Type B pancreatic cell (in vitro differentiated cells): Measurements from ENCODE around the gene VEPH1. TPM values are rescaled to one million over a fixed set of nuclear protein-coding genes. Genes with fewer than 3 reads are reported as not detected.

Source experiments
- DNase-seq: peaks from one replicate; pipeline ENCODE4 v3.0.0; 2021; ENCODE audit warnings: mixed read lengths; ENCODE audit not compliant: unreplicated experiment; ENCODE audit errors: extremely low spot score
- H3K27ac Mint-ChIP-seq: 2 replicates; pipeline ENCODE4 v1.8.0; 2021; ENCODE audit warnings: mild to moderate bottlenecking, mixed read lengths
- H3K27me3 Mint-ChIP-seq: 2 replicates; pipeline ENCODE4 v1.8.0; 2021; ENCODE audit warnings: mixed read lengths
- H3K36me3 Mint-ChIP-seq: 2 replicates; pipeline ENCODE4 v1.8.0; 2021; ENCODE audit warnings: mixed read lengths
- H3K4me1 Mint-ChIP-seq: one replicate; pipeline ENCODE4 v1.8.0; 2021; ENCODE audit warnings: mixed read lengths; ENCODE audit not compliant: unreplicated experiment
- H3K4me3 Mint-ChIP-seq: 2 replicates; pipeline ENCODE4 v1.8.0; 2021; ENCODE audit warnings: mild to moderate bottlenecking, mixed read lengths
- H3K9me3 Mint-ChIP-seq: 2 replicates; pipeline ENCODE4 v1.8.0; 2021; ENCODE audit warnings: mixed read lengths
- total RNA-seq: library from RNA; stranded (reverse); gene quantifications from 2 replicates; pipeline ENCODE4 v1.2.1, GENCODE V29; 2021; ENCODE audit warnings: low replicate concordance
- TF ChIP-seq, protein P1 (sequence below): fragments of 200-600 bp; sonication (generic); conservative IDR thresholded peaks from 2 replicates; pipeline ENCODE4 v1.5.0; 2021; ENCODE audit warnings: antibody characterized with exemption, mild to moderate bottlenecking

Gene VEPH1
- total RNA-seq, 1 donor from 2014 or later, result 5.9 TPM

DNA sequence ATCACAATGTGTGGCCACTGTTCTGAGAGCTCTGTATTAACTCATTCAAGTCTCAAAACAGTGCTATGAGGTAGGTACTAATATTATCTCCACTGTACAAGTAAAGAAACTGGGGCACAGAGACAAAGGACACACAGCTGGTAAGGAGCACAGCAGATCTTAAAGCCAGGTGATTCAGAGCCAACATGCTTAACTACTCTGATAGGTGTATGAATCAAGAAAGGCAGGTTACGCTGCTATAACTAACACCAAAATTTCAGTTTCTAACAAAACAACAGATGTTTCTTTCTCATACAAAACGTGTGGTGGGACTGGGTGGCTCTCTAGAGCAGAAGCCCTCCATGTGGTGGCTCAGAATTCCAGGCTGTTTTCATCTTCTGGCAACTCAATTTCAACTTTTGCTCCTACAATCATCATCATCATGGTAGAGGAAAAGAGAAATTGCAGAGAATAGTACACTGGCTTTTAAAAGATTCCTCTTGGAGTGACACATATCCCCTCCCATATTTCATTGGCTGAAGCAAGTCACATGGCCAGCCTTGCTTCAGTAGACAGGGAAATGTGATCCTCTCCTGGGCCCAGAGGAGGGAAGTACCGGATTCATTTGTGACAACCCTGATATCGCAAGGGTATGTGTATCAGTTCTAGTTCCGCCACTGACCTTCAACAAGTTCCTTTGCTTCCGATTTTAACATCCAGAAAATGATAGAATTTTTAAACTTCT is 192.7 kb downstream of the VEPH1 start:
- Mint-ChIP-seq H3K4me1 (no peaks in the 10 kb centered on the region), H3K27ac (no peak overlapping the region), H3K9me3 (no peaks in the 10 kb centered on the region), H3K4me3 (no peak overlapping the region), H3K27me3 (no peaks in the 10 kb centered on the region), H3K36me3 (no peaks in the 10 kb centered on the region)
- TF ChIP-seq, protein P1, sequence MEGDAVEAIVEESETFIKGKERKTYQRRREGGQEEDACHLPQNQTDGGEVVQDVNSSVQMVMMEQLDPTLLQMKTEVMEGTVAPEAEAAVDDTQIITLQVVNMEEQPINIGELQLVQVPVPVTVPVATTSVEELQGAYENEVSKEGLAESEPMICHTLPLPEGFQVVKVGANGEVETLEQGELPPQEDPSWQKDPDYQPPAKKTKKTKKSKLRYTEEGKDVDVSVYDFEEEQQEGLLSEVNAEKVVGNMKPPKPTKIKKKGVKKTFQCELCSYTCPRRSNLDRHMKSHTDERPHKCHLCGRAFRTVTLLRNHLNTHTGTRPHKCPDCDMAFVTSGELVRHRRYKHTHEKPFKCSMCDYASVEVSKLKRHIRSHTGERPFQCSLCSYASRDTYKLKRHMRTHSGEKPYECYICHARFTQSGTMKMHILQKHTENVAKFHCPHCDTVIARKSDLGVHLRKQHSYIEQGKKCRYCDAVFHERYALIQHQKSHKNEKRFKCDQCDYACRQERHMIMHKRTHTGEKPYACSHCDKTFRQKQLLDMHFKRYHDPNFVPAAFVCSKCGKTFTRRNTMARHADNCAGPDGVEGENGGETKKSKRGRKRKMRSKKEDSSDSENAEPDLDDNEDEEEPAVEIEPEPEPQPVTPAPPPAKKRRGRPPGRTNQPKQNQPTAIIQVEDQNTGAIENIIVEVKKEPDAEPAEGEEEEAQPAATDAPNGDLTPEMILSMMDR, result no peak
- no peak for DNase-seq

DNA sequence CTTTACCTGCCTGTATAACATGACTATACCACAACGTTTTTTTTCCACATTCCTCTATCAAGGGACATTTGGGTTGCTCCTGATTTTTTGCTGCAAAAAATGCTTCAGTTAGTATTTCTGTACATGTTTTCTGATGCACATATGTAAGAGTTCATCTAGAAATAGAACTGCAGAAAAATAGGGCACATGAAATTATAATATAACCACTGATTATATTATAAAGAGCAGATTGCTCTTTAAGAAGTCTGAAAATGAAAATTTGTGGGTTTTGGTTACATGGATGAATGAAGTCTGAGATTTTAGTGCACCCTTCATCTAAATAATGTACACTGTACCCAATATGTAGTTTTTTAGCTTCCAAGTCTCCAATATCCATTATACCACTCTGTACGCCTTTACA is 196.7 kb downstream of the VEPH1 start:
- Mint-ChIP-seq H3K36me3 (no peaks in the 10 kb centered on the region), H3K4me1 (no peaks in the 10 kb centered on the region), H3K27me3 (no peaks in the 10 kb centered on the region), H3K27ac (no peak overlapping the region), H3K9me3 (no peaks in the 10 kb centered on the region), H3K4me3 (no peak overlapping the region)
- TF ChIP-seq, protein P1, result no peak
- DNase-seq, result no peak

DNA sequence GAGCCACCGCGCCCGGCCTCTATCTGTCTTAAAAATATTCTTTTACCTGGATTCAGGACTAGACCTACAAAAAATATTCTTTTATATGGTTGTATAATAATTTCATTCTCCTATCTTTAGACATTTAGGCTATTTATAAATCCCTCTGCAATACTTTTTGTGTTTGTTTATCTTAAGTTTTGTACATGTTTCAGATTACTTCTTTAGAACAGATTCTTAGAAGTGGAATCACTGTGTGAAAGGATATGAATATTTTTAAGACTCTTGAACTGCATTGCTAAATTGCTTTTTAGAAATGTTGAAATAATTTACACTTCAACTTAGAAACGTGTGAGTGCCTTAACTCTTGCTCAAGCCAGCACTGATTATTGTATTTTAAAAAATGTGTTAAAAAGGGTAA is 197.8 kb downstream of the VEPH1 start:
- no peak overlapping the region for H3K27ac Mint-ChIP-seq
- TF ChIP-seq, protein P1, result no peak
- no peak overlapping the region for H3K4me3 Mint-ChIP-seq
- H3K9me3 Mint-ChIP-seq, result no peaks in the 10 kb centered on the region
- no peaks in the 10 kb centered on the region for H3K27me3 Mint-ChIP-seq
- DNase-seq, result no peak
- no peaks in the 10 kb centered on the region for H3K4me1 Mint-ChIP-seq
- H3K36me3 Mint-ChIP-seq, result no peaks in the 10 kb centered on the region

DNA sequence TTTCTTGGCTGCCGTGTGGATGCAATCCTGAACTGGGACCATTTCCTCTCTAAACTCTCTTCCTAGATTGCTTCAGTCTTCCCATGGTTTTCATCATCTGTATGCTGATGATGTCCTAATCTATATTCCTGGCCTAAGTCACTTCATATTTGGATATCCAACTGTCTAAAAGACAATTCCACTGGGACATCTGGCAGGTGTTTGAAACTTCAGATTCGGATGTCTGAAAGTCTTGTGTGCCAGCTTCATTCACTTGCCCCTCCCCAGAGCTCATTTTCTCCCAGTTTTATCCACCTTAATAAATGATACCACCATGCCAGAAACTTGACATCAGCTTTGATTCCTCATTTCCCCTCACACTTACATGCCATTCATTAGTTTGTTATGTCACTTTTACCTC is 201.5 kb downstream of the VEPH1 start:
- DNase-seq, result no peak
- no peak overlapping the region for H3K4me3 Mint-ChIP-seq
- no peaks in the 10 kb centered on the region for H3K4me1 Mint-ChIP-seq
- H3K27me3 Mint-ChIP-seq, result no peaks in the 10 kb centered on the region
- no peaks in the 10 kb centered on the region for H3K36me3 Mint-ChIP-seq
- H3K9me3 Mint-ChIP-seq, result no peaks in the 10 kb centered on the region
- TF ChIP-seq, protein P1, result no peak
- H3K27ac Mint-ChIP-seq, result no peak overlapping the region

DNA sequence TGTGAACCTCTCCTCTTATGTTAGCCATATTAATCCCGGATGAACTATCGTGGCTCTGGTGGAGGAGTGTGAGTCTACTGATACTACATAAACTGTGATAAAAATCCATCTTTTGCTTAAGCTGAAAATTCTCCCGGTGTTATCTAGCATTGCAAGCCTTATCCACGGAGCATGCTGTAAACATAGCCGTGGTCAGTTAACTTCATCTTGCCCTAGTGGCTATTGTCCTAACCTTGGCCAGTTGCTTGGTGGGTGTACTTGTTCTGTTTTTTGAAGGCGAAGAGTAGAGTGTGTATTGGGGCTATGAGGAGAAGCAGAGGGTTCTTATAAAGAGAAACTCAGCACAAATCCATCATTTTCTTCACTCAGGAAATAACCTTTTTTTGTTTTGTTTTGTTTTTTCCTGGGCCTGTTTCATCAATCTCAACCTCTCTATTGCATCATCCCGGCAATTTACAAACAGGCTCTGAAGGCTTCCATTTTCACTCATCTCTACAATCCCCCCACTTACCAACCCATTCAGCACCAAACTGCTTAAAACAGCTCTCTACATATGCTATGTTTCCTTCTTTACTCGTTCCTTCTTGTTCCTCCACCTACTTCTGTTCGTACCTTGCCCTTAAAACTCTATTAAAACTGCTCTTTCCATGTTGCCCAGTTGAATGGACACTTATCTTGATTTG is 202.1 kb downstream of the VEPH1 start:
- DNase-seq, result no peak
- TF ChIP-seq, protein P1, result no peak
- Mint-ChIP-seq H3K27me3 (no peaks in the 10 kb centered on the region), H3K4me3 (no peak overlapping the region), H3K4me1 (no peaks in the 10 kb centered on the region), H3K9me3 (no peaks in the 10 kb centered on the region), H3K27ac (no peak overlapping the region), H3K36me3 (no peaks in the 10 kb centered on the region)
